HG03097 (cell line): Measurements from ENCODE around the gene MAN2A1.
A peak's percentile ranks its signal among the peaks of the same experiment; 100 is the strongest.

Source experiments
- ATAC-seq: cut with Tn5 transposase; IDR thresholded peaks from one replicate; pipeline ENCODE4 v1.9.1; 2021; ENCODE audit not compliant: unreplicated experiment, low FRiP score

MAN2A1 gene

GRCh38 chr5:109678447-109678846, 11.3 kb upstream of the MAN2A1 start:
- ATAC-seq: no peak

GRCh38 chr5:109681763-109682162, 8.0 kb upstream of the MAN2A1 start:
- ATAC-seq: no peak

GRCh38 chr5:109682383-109682782, 7.3 kb upstream of the MAN2A1 start:
- ATAC-seq: no peak

GRCh38 chr5:109685916-109686315, 3.8 kb upstream of the MAN2A1 start:
- ATAC-seq: no peak

- ATAC-seq: peak; percentile 0
Measured at GRCh38 chr5:109688630-109688969, 1.1 kb upstream of the MAN2A1 start.

GRCh38 chr5:109688970-109689739, 572 bp upstream of the MAN2A1 start:
- peak; percentile 79 for ATAC-seq

GRCh38 chr5:109690242-109690974, 681 bp downstream of the MAN2A1 start:
- ATAC-seq: no peak

- peak; percentile 18 for ATAC-seq
Measured at GRCh38 chr5:109690975-109691574, 1.3 kb downstream of the MAN2A1 start.

GRCh38 chr5:109691996-109692395, 2.3 kb downstream of the MAN2A1 start:
- no peak for ATAC-seq

- no peak for ATAC-seq
Measured at GRCh38 chr5:109692852-109693251, 3.1 kb downstream of the MAN2A1 start.

GRCh38 chr5:109693535-109694400, 4.0 kb downstream of the MAN2A1 start:
- no peak for ATAC-seq

- no peak for ATAC-seq
Measured at GRCh38 chr5:109694451-109694891, 4.7 kb downstream of the MAN2A1 start.

- peak; percentile 52 for ATAC-seq
Measured at GRCh38 chr5:109695005-109695926, 5.5 kb downstream of the MAN2A1 start.

- no peak for ATAC-seq
Measured at GRCh38 chr5:109697339-109697738, 7.6 kb downstream of the MAN2A1 start.

GRCh38 chr5:109700516-109701153, 10.9 kb downstream of the MAN2A1 start:
- no peak for ATAC-seq

- ATAC-seq: no peak
Measured at GRCh38 chr5:109701252-109701651, 11.5 kb downstream of the MAN2A1 start.

- ATAC-seq: no peak
Measured at GRCh38 chr5:109701792-109702191, 12.1 kb downstream of the MAN2A1 start.

GRCh38 chr5:109703166-109703565, 13.4 kb downstream of the MAN2A1 start:
- ATAC-seq: no peak

GRCh38 chr5:109703829-109704228, 14.1 kb downstream of the MAN2A1 start:
- ATAC-seq: no peak
